Chondrocyte (in vitro differentiated cells): ENCODE measurements around the gene URB1. TPM values are rescaled to one million over a fixed set of nuclear protein-coding genes. Genes with fewer than 3 reads are reported as not detected.

Experiments
- DNase-seq: peaks from one replicate; pipeline ENCODE4 v3.0.0; 2021; ENCODE audit warnings: mixed read lengths, low spot score
- H3K27ac Mint-ChIP-seq: one replicate; pipeline ENCODE4 v1.8.0; 2021; ENCODE audit warnings: mild to moderate bottlenecking, moderate library complexity, mixed read lengths; ENCODE audit not compliant: unreplicated experiment
- H3K27me3 Mint-ChIP-seq: 2 replicates; pipeline ENCODE4 v1.8.0; 2021; ENCODE audit warnings: low read depth, mixed read lengths
- H3K36me3 Mint-ChIP-seq: 2 replicates; pipeline ENCODE4 v1.8.0; 2021; ENCODE audit warnings: low read depth, mixed read lengths
- H3K4me1 Mint-ChIP-seq: 2 replicates; pipeline ENCODE4 v1.8.0; 2021; ENCODE audit warnings: low read depth, mild to moderate bottlenecking, mixed read lengths
- H3K4me3 Mint-ChIP-seq: one replicate; pipeline ENCODE4 v1.8.0; 2021; ENCODE audit warnings: mild to moderate bottlenecking, moderate library complexity, mixed read lengths; ENCODE audit not compliant: unreplicated experiment
- H3K9me3 Mint-ChIP-seq: 2 replicates; pipeline ENCODE4 v1.8.0; 2021; ENCODE audit warnings: low read depth, mixed read lengths
- total RNA-seq: library from RNA; stranded (reverse); gene quantifications from 3 replicates; pipeline ENCODE4 v1.2.1, GENCODE V29; 2021
- TF ChIP-seq, protein P1 (sequence below): fragments of 200-600 bp; sonication (generic); IDR thresholded peaks from 2 replicates; pipeline ENCODE4 v1.5.0; 2021; ENCODE audit warnings: antibody characterized with exemption, mild to moderate bottlenecking, moderate library complexity

URB1 gene
- total RNA-seq, 1 donor from 2014 or later, result 15.1 TPM

DNA sequence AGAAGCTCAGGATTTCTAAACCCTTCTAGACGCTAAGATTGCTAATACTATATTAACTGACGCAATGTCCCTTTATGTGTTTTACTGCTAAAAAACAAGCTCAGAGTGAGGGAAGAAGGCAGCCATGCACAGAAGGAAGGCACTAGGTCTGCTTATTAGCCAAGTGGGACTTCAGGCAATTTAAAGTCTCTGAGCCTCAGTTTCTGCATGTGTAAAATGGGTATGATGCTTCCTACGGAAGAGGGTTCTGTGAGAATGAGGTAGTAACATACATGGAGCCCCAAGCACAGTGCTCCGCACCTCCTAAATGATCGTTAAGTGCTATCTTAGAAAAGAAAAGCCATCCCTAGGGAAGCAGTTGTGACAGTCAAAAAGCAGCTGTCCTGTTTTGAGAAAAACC is 130.9 kb downstream of the URB1 start:
- TF ChIP-seq, protein P1, sequence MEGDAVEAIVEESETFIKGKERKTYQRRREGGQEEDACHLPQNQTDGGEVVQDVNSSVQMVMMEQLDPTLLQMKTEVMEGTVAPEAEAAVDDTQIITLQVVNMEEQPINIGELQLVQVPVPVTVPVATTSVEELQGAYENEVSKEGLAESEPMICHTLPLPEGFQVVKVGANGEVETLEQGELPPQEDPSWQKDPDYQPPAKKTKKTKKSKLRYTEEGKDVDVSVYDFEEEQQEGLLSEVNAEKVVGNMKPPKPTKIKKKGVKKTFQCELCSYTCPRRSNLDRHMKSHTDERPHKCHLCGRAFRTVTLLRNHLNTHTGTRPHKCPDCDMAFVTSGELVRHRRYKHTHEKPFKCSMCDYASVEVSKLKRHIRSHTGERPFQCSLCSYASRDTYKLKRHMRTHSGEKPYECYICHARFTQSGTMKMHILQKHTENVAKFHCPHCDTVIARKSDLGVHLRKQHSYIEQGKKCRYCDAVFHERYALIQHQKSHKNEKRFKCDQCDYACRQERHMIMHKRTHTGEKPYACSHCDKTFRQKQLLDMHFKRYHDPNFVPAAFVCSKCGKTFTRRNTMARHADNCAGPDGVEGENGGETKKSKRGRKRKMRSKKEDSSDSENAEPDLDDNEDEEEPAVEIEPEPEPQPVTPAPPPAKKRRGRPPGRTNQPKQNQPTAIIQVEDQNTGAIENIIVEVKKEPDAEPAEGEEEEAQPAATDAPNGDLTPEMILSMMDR, result no peak
- Mint-ChIP-seq H3K36me3 (peaks cover 2% of the 10 kb centered on the region), H3K4me1 (peaks cover 15% of the 10 kb centered on the region), H3K9me3 (no peaks in the 10 kb centered on the region), H3K27me3 (no peaks in the 10 kb centered on the region), H3K27ac (no peak overlapping the region), H3K4me3 (no peak overlapping the region)
- no peak for DNase-seq

Other genes starting within 250 kb of the URB1 start
- 5.0 to 7.1 TPM (median 5.8 TPM) in 3 replicates for gene MIS18A, start 114.0 kb downstream of the URB1 start, total RNA-seq
- gene MRAP, start 94.2 kb downstream of the URB1 start, total RNA-seq, result not detected in 3 replicates
- gene EVA1C, start 19.7 kb upstream of the URB1 start, total RNA-seq, result 1.5 to 2.0 TPM (median 1.6 TPM) in 3 replicates
- gene TCP10L, start 192.5 kb upstream of the URB1 start, total RNA-seq, result 0.31 to 0.70 TPM (median 0.40 TPM) in 3 replicates
- gene CFAP298, start 219.4 kb upstream of the URB1 start, total RNA-seq, result 23.4 to 28.0 TPM (median 25.3 TPM) in 3 replicates